ENCODE measurements around the gene POLR2B. TPM values are rescaled to one million over a fixed set of nuclear protein-coding genes. Genes with fewer than 3 reads are reported as not detected.

Gene POLR2B
- total RNA-seq, 1 experiment from 2014 or later = 108 TPM

- Histone ChIP-seq H3K27me3 (ENCODE audit: insufficient read depth, low read length) (no peaks in the 10 kb centered on the region), H4K20me1 (ENCODE audit: control insufficient read depth, insufficient read depth, insufficient read length) (no peaks in the 10 kb centered on the region), H2BK20ac (ENCODE audit: low read depth, low read length, poor library complexity, severe bottlenecking) (no peak overlapping the region), H2BK15ac (ENCODE audit: low read depth, low read length) (no peak overlapping the region), H2BK120ac (ENCODE audit: low read depth, low read length, poor library complexity, severe bottlenecking) (no peak overlapping the region), H3K4me1 (ENCODE audit: insufficient read depth, low read length) (no peaks in the 10 kb centered on the region; the same call in 1 of the 2 replicates), H3K4me2 (ENCODE audit: insufficient read depth, insufficient read length, low read length) (no peak overlapping the region), H3K23ac (ENCODE audit: insufficient read length, low read depth, low read length) (no peak overlapping the region), H3K79me1 (ENCODE audit: insufficient read depth, low read depth, low read length, poor library complexity, severe bottlenecking) (no peaks in the 10 kb centered on the region), H3K56ac (ENCODE audit: insufficient read length, low read depth, low read length) (no peak overlapping the region), H3K27ac (ENCODE audit: insufficient read length, low read depth, low read length) (no peak overlapping the region), H2AFZ (ENCODE audit: low read length) (no peak overlapping the region), H3K9me3 (ENCODE audit: control insufficient read depth, low read depth, low read length) (no peaks in the 10 kb centered on the region), H4K5ac (ENCODE audit: insufficient read length, low read depth, low read length) (no peak overlapping the region), H3K4ac (ENCODE audit: low read depth, low read length) (no peak overlapping the region), H4K91ac (ENCODE audit: insufficient read length, low read depth, low read length) (no peak overlapping the region), H3K18ac (ENCODE audit: insufficient read length, low read depth, low read length) (no peak overlapping the region), H4K8ac (replicated peaks; ENCODE audit: insufficient read length, low read depth, low read length) (no peak overlapping the region), H3K23me2 (ENCODE audit: insufficient read length, low read depth, low read length, poor library complexity, severe bottlenecking) (peaks cover 5% of the 10 kb centered on the region), H3K79me2 (ENCODE audit: insufficient read depth, low read length) (peaks cover 12% of the 10 kb centered on the region), H2AK5ac (ENCODE audit: insufficient read length, low read length) (no peak overlapping the region), H2BK5ac (ENCODE audit: insufficient read length, low read length) (no peak overlapping the region), H3K14ac (ENCODE audit: insufficient read depth, low read length) (no peak overlapping the region), H3K9ac (ENCODE audit: extremely low read depth, insufficient read length, low read length) (no peak overlapping the region), H2BK12ac (ENCODE audit: insufficient read length, low read depth, low read length) (no peak overlapping the region), H3T11ph (ENCODE audit: low read length) (no peak overlapping the region)
- Mint-ChIP-seq H3K27me3 (ENCODE audit: low read depth) (no peaks in the 10 kb centered on the region), H3K36me3 (ENCODE audit: insufficient read depth in 1 of 3, low read depth in 3 of 3) (peaks cover 45 to 72% (median 57%) of the 10 kb centered on the region in 3 experiments), H3K9me3 (no peaks in the 10 kb centered on the region; a peak in 2 of 5 replicates), H3K4me1 (peaks cover 6 to 9% of the 10 kb centered on the region in 2 experiments; a peak in 3 of 4 replicates), H3K4me3 (no peak overlapping the region), H3K27ac (no peak overlapping the region)
- TF ChIP-seq CTCF (conservative IDR thresholded peaks at IDR 0.05) = no peak
- WGBS (ENCODE audit: extremely low coverage, insufficient read length, low lambda C conversion rate) = no CpG with 5 or more reads among the region's 2 CpGs
- no peak for DNase-seq
These were observed 7.3 kb upstream of the POLR2B start for GRCh38 chr4:56971383-56971782.

Measured in H9 (cell line).